Colonic mucosa (tissue), 4 donors: ENCODE measurements around the gene MYOC. TPM values are rescaled to one million over a fixed set of nuclear protein-coding genes. Genes with fewer than 3 reads are reported as not detected.
A peak's percentile ranks its signal among the peaks of the same experiment; 100 is the strongest.

Source experiments
- DNase-seq: peaks from one replicate; pipeline ENCODE4 v3.0.0-alpha.2; 2020
- H3K27ac ChIP-seq: fragments of 200-600 bp; one replicate; pipeline ENCODE4 v1.8.0; 2021
- H3K27me3 ChIP-seq: fragments of 200-600 bp; one replicate; pipeline ENCODE4 v1.8.0; 2021
- H3K36me3 ChIP-seq: fragments of 200-600 bp; one replicate; pipeline ENCODE4 v1.8.0; 2021
- H3K4me1 ChIP-seq: fragments of 200-600 bp; one replicate; pipeline ENCODE4 v1.8.0; 2021; ENCODE audit warnings: mild to moderate bottlenecking
- H3K4me3 ChIP-seq: fragments of 200-600 bp; one replicate; pipeline ENCODE4 v1.8.0; 2021
- H3K9ac ChIP-seq, 2 donors: one replicate each; pipeline ENCODE4 v1.7.0; 2013; ENCODE audit warnings: control low read depth in 2 of 2, low read depth in 2 of 2, low read length in 2 of 2
- H3K9me3 ChIP-seq: fragments of 200-600 bp; one replicate; pipeline ENCODE4 v1.8.0; 2021
- intact Hi-C: fragments of 100-400 bp; cut with DNase I; formaldehyde crosslinking; loops from one replicate; pipeline ENCODE4 v1.14.1; 2022
- total RNA-seq, 2 donors: library from RNA; stranded (reverse); fragmentation: NEBNext Ultra II Directional in 1 of 2; extraction: Animal tissue kit (Norgen Biotek cat#: 25700) in 1 of 2; gene quantifications; one replicate each; pipeline ENCODE4 v1.2.1, GENCODE V29; 2021
- TF ChIP-seq, protein P1 (sequence below): fragments of 200-600 bp; IDR thresholded peaks from one replicate; pipeline ENCODE4 v1.8.0; 2022; ENCODE audit warnings: antibody characterized with exemption, mild to moderate bottlenecking
- donor health status: healthy.
- donor health status: DM: no; HTN: no; CAD: no.
- donor health status: DM: no; HTN: no; CAD: no.

Gene MYOC
- total RNA-seq, 2 donors from 2014 or later, result 0.62 to 1.3 TPM

- H3K36me3 ChIP-seq, result no peaks in the 10 kb centered on the region
- H3K27me3 ChIP-seq, result no peaks in the 10 kb centered on the region
- no peak overlapping the region for H3K9ac ChIP-seq
- no peaks in the 10 kb centered on the region for H3K9me3 ChIP-seq
- H3K4me1 ChIP-seq, result peaks cover 6% of the 10 kb centered on the region
- DNase-seq, result peak; percentile 61
- TF ChIP-seq, protein P1, sequence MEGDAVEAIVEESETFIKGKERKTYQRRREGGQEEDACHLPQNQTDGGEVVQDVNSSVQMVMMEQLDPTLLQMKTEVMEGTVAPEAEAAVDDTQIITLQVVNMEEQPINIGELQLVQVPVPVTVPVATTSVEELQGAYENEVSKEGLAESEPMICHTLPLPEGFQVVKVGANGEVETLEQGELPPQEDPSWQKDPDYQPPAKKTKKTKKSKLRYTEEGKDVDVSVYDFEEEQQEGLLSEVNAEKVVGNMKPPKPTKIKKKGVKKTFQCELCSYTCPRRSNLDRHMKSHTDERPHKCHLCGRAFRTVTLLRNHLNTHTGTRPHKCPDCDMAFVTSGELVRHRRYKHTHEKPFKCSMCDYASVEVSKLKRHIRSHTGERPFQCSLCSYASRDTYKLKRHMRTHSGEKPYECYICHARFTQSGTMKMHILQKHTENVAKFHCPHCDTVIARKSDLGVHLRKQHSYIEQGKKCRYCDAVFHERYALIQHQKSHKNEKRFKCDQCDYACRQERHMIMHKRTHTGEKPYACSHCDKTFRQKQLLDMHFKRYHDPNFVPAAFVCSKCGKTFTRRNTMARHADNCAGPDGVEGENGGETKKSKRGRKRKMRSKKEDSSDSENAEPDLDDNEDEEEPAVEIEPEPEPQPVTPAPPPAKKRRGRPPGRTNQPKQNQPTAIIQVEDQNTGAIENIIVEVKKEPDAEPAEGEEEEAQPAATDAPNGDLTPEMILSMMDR, result no peak
- peak overlapping the region; percentile 30 for H3K27ac ChIP-seq
- no peak overlapping the region for H3K4me3 ChIP-seq
- intact Hi-C loops, result loop anchor here (10.0 kb wide), 1 partner anchor 139 kb away; the partner anchor contains the start of gene METTL13
These were observed 6.8 kb downstream of the MYOC start for GRCh38 chr1:171645553-171646248.

DNA sequence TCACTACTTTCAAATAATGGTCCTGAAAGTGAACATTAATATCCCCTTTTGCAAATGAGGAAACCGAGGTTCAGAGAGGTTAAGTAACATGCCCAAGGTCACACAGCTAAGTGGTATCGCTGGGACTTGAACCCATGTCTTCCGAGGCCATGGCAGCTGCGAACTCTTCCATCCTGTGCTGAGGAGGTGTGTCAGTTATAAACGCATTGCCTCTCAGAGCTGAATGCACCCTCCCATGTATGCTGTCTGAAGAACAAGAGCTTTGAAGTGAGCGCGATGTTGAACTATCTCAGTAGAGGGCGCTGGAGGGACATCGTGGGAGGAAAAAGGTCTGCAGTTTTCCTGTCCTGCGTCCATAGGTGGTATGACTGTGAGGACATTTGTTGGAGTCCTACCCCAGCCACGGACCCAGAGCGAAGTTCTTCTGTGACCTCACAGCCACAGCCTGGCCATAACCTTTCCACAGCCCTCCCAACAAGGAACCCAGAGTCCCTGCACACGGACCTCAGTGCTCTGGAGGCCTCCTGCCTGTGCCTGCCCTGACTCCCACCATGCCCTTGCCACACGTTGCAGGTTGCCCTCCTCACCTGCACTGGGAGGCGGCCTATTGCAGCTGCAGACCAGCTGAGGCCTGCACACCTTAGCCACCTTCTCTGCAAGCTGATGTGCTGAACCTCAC lies 7.5 kb downstream of the MYOC start:
- Histone ChIP-seq H3K4me1 (peaks cover 6% of the 10 kb centered on the region), H3K27ac (peak overlapping the region; percentile 30), H3K9ac (peak overlapping the region in 1 of 2 donors; percentile 26), H3K36me3 (no peaks in the 10 kb centered on the region), H3K9me3 (no peaks in the 10 kb centered on the region), H3K27me3 (no peaks in the 10 kb centered on the region), H3K4me3 (no peak overlapping the region)
- TF ChIP-seq, protein P1, result peak; percentile 83
- intact Hi-C loops, result loop anchor here (5.0 to 10.0 kb wide), 3 partner anchors 72 to 342 kb away; partner anchors contain the start of gene METTL13
- peak; percentile 89 for DNase-seq

DNA sequence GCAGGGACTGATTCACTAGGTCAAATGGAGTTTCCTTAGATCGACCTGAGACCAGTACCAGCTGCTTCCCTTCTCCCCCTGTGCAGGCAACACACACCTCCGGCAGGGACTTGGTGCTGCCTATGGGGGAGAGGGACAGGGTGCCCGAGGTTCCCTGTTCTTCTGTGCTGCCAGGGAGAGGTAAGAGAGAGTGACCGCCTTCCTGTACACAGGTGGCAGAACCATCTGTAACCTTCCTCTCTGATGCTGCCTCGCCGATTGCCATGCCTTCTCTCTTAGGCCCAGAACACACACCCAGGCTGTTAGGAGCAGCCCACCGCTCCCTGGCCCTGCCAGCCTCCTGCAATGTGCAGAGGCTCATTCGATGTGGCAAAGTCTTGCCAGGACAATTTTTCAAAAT lies 9.3 kb downstream of the MYOC start:
- Histone ChIP-seq H3K9me3 (no peaks in the 10 kb centered on the region), H3K4me3 (no peak overlapping the region), H3K27me3 (no peaks in the 10 kb centered on the region), H3K27ac (no peak overlapping the region), H3K9ac (no peak overlapping the region), H3K4me1 (peaks cover 6% of the 10 kb centered on the region), H3K36me3 (no peaks in the 10 kb centered on the region)
- intact Hi-C loops, result loop anchor here (5.0 to 10.0 kb wide), 3 partner anchors 74 to 344 kb away; partner anchors contain the start of gene METTL13
- TF ChIP-seq, protein P1, result no peak
- no peak for DNase-seq

DNA sequence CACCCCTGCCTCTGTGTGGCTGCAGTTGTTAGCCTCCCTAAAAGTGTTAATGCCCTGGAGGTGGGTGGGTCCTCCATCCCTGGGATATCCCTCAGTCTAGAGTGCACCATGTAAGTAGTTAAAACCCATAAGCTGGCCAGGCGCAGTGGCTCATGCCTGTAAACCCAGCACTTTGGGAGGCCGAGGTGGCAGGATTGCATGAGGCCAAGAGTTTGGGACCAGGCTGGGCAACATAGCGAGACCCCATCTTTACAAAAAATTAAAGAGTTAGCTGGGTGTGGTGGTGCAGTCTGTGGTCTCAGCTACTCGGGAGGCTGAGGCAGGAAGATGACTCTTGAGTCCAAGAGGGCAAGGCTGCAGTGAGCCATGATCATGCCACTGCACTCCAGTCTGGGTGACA lies 10.3 kb downstream of the MYOC start:
- no peak overlapping the region for H3K9ac ChIP-seq
- intact Hi-C loops, result loop anchor here (5.0 to 10.0 kb wide), 3 partner anchors 75 to 345 kb away; partner anchors contain the start of gene METTL13
- no peak overlapping the region for H3K4me3 ChIP-seq
- H3K36me3 ChIP-seq, result no peaks in the 10 kb centered on the region
- H3K9me3 ChIP-seq, result no peaks in the 10 kb centered on the region
- TF ChIP-seq, protein P1, result no peak
- no peak for DNase-seq
- H3K4me1 ChIP-seq, result peaks cover 6% of the 10 kb centered on the region
- H3K27me3 ChIP-seq, result no peaks in the 10 kb centered on the region
- no peak overlapping the region for H3K27ac ChIP-seq

DNA sequence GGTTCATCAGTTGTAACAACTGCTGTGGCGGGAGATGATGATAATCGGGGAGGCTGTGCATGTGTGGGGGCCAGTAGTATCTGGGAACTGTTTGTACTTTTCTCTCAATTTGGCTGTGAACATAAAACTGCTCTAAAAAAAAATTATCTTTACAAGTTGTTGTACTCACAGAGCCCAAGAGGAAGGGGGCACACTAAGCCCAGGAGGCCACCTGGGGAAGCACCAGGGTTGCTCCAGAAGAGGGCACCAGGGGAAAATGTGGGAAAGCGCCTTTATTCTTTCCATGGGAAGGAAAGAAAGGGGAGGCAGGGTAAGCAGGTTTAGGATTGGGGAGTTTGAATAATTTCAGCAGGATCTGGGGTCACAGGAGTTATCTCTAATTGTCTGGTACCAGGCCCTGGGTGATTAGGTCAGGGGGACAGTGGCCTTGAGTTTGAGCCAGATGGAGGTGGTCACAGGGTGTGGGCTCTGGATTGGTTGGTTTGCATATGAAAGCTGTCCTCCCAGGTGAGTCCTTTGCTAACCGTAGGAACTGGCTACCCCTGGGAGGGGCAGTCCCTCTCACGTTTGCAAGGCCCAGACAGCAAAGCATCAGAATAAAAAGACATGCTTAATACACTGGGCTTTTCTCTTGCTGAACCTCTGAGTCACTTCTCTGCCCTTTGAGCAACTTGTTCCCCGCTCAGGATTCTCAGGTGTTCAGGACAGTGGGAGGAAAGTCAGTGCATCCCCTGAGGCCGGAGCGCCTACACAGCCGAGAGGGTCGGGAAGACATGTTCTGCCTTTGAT lies 11.2 kb downstream of the MYOC start:
- Histone ChIP-seq H3K27ac (no peak overlapping the region), H3K4me3 (no peak overlapping the region)

More for the DNA sequence above, 11.2 kb downstream of the MYOC start:
- Histone ChIP-seq H3K27me3 (no peaks in the 10 kb centered on the region), H3K9ac (no peak overlapping the region), H3K36me3 (no peaks in the 10 kb centered on the region), H3K9me3 (no peaks in the 10 kb centered on the region), H3K4me1 (peaks cover 6% of the 10 kb centered on the region)
- TF ChIP-seq, protein P1, result no peak
- intact Hi-C loops, result loop anchor here (5.0 to 10.0 kb wide), 3 partner anchors 76 to 346 kb away; partner anchors contain the start of gene METTL13
- no peak for DNase-seq
